ENCODE data around the gene KRTAP23-1. TPM values are rescaled to one million over a fixed set of nuclear protein-coding genes. Genes with fewer than 3 reads are reported as not detected.

Gene KRTAP23-1
- total and polyA plus RNA-seq, 2 of the 4 experiments (the other 2 are of a cell fraction), result not detected

- intact Hi-C loops (cut with micrococcal nuclease) (no loop called here), in situ Hi-C loops (cut with MboI; ENCODE audit: low sequenced_read_pairs) (no loop called here), dilution Hi-C loops (cut with HindIII; ENCODE audit: low sequenced_read_pairs, unreplicated experiment) (no loop called here)
- H2AFZ ChIP-seq (replicated peaks; ENCODE audit: low read length, poor library complexity), result no peak within 1 kb of the TSS
- no peak within 1 kb of the TSS for H3K23ac ChIP-seq (ENCODE audit: low read depth, low read length)
- CTCF ChIA-PET, result no interaction called here
- POLR2A ChIA-PET (ENCODE audit: unreplicated experiment), result no interaction called here
- H3K4me2 ChIP-seq (ENCODE audit: low read depth, low read length), result no peak within 1 kb of the TSS
- no peak within 1 kb of the TSS for H3K4ac ChIP-seq (ENCODE audit: low read depth, low read length)
- no peaks in the 10 kb centered on the region for H3K36me3 ChIP-seq (ENCODE audit: control insufficient read depth, insufficient read depth, low read length)
- H2BK120ac ChIP-seq (ENCODE audit: low read depth, low read length), result no peak within 1 kb of the TSS
- H3K56ac ChIP-seq (ENCODE audit: extremely low read depth, insufficient read depth, low read length), result no peak within 1 kb of the TSS
- H3K9me3 ChIP-seq (ENCODE audit: control insufficient read depth, insufficient read depth, low read length), result peaks cover 8% of the 10 kb centered on the region
- H2AK5ac ChIP-seq (ENCODE audit: low read depth, low read length), result no peak within 1 kb of the TSS
- no peak within 1 kb of the TSS for H3K18ac ChIP-seq (ENCODE audit: low read depth, low read length)
- no peak within 1 kb of the TSS for H3K27ac ChIP-seq (ENCODE audit: insufficient read depth, low read length)
- no peak within 1 kb of the TSS for H2AK9ac ChIP-seq (replicated peaks; ENCODE audit: low read depth, low read length, poor library complexity)
- H4K91ac ChIP-seq (ENCODE audit: insufficient read depth, low read depth, low read length), result no peak within 1 kb of the TSS
- no peaks in the 10 kb centered on the region for H3K79me1 ChIP-seq (ENCODE audit: low read depth in 1 of 2, low read length in 2 of 2)
- TF ChIP-seq USF2 (IDR thresholded peaks at IDR 0.05; ENCODE audit: low read depth, low read length) (no peak), CTCF (conservative IDR thresholded peaks at IDR 0.05; ENCODE audit: low read depth, low read length) (no peak), RCOR1 (IDR thresholded peaks at IDR 0.05; ENCODE audit: insufficient replicate concordance, low read length) (no peak), MXI1 (IDR thresholded peaks at IDR 0.05; ENCODE audit: borderline replicate concordance, low read depth, low read length) (no peak), MAZ (IDR thresholded peaks at IDR 0.05; ENCODE audit: borderline replicate concordance, low read depth, low read length) (no peak), ELK1 (IDR thresholded peaks at IDR 0.05; ENCODE audit: borderline replicate concordance, low read depth, low read length) (no peak), POLR2A (IDR thresholded peaks at IDR 0.05; ENCODE audit: low read depth, low read length) (no peak), SMC3 (IDR thresholded peaks at IDR 0.05; ENCODE audit: low read depth, low read length) (no peak), MAFK (IDR thresholded peaks at IDR 0.05; ENCODE audit: low read depth, low read length) (no peak), CHD1 (IDR thresholded peaks at IDR 0.05; ENCODE audit: low read depth, low read length) (no peak), RFX5 (IDR thresholded peaks at IDR 0.05; ENCODE audit: low read depth, low read length) (no peak), NFE2L2 (IDR thresholded peaks at IDR 0.05; ENCODE audit: low read depth, low read length) (no peak), BHLHE40 (IDR thresholded peaks at IDR 0.05; ENCODE audit: low read depth, low read length) (no peak), CEBPB (IDR thresholded peaks at IDR 0.05; ENCODE audit: low read depth, low read length) (no peak), RAD21 (IDR thresholded peaks at IDR 0.05; ENCODE audit: low read length) (no peak), FOS (IDR thresholded peaks at IDR 0.05; ENCODE audit: low read depth, low read length) (no peak)
- no peak within 1 kb of the TSS for H2BK15ac ChIP-seq (ENCODE audit: low read depth, low read length)
- no peak within 1 kb of the TSS for H2BK5ac ChIP-seq (ENCODE audit: low read depth, low read length, poor library complexity, severe bottlenecking)
- H4K5ac ChIP-seq (ENCODE audit: low read depth, low read length), result no peak within 1 kb of the TSS
- BruUV-seq (replicated peaks), result no TSS peak
- H4K8ac ChIP-seq (ENCODE audit: low read depth in 2 of 2, low read length in 2 of 2), result no peak within 1 kb of the TSS
- H3K4me1 ChIP-seq (ENCODE audit: control insufficient read depth, insufficient read depth, low read length), result no peaks in the 10 kb centered on the region
- no peak within 1 kb of the TSS for H3K14ac ChIP-seq (replicated peaks; ENCODE audit: low read depth, low read length)
- no peaks in the 10 kb centered on the region for H3K9me1 ChIP-seq (ENCODE audit: insufficient read depth, low read length)
- H4K20me1 ChIP-seq (ENCODE audit: insufficient read depth, low read length), result no peaks in the 10 kb centered on the region
- H2BK20ac ChIP-seq (ENCODE audit: low read depth, low read length), result no peak within 1 kb of the TSS
- no peak within 1 kb of the TSS for H3K4me3 ChIP-seq (ENCODE audit: insufficient read depth, low read depth, low read length)
- DNase-seq (no peak), ATAC-seq (ENCODE audit: low read depth) (no peak)
- H3K27me3 ChIP-seq (ENCODE audit: control insufficient read depth, insufficient read depth, low read length), result no peaks in the 10 kb centered on the region
- WGBS, 2 experiments (ENCODE audit: extremely low coverage in 2 of 2, insufficient read length in 1 of 2), result no CpG with 5 or more reads among the region's 5 CpGs
- H3K9ac ChIP-seq (ENCODE audit: low read depth, low read length), result no peak within 1 kb of the TSS
These were observed 23.8 kb upstream of the KRTAP23-1 start, which contains the start of gene KRTAP13-2 for GRCh38 chr21:30372139-30372770. Gene KRTAP13-2 (minus strand): TSS chr21:30372271. CDS start chr21:30372213, 58 bp downstream.
